Body of pancreas (tissue), 4 donors: Measurements from ENCODE around the gene PRDM15. TPM values are rescaled to one million over a fixed set of nuclear protein-coding genes. Genes with fewer than 3 reads are reported as not detected.
A peak's percentile ranks its signal among the peaks of the same experiment; 100 is the strongest.

Source experiments
- ATAC-seq: fragments of 150-250 bp; one replicate; pipeline ENCODE4 v1.9.1; 2016
- DNase-seq, 4 donors: peaks; one replicate each; pipeline ENCODE4 v3.0.0-alpha.2; 2019
- H3K27ac ChIP-seq, 4 donors: fragments of 200-600 bp; sonication (generic); 1 replicate in 3 of 4; 2 replicates in 1 of 4; pipeline versions ENCODE4 v1.5.1 to v1.6.1; 2016 to 2019; ENCODE audit warnings: mild to moderate bottlenecking in 1 of 4, mixed read lengths in 1 of 4, moderate library complexity in 1 of 4
- H3K27me3 ChIP-seq, 2 donors: fragments of 200-600 bp; sonication (generic); one replicate each; pipeline ENCODE4 v1.6.0; 2016; ENCODE audit warnings: mild to moderate bottlenecking in 1 of 2
- H3K36me3 ChIP-seq, 2 donors: fragments of 200-600 bp; sonication (generic); replicated peaks in 1 of 2; 2 replicates each; pipeline ENCODE4 v1.5.1; 2016; ENCODE audit warnings: low read depth in 2 of 2; ENCODE audit not compliant: insufficient read depth in 1 of 2
- H3K4me1 ChIP-seq: fragments of 200-600 bp; sonication (generic); one replicate; pipeline ENCODE4 v1.6.0; 2016
- H3K4me3 ChIP-seq, 2 donors: fragments of 200-600 bp; sonication (generic); 1 replicate in 1 of 2; 2 replicates in 1 of 2; pipeline ENCODE4 v1.5.1; 2016 to 2019
- H3K9me3 ChIP-seq, 3 donors: fragments of 200-600 bp; sonication (generic); 1 replicate in 2 of 3; 2 replicates in 1 of 3; pipeline ENCODE4 v1.5.1; 2016
- CTCF ChIP-seq, 7 experiments: fragments of 450-650 bp in 4 of 7; fragments of 200-600 bp in 3 of 7; sonication (generic) in 3 of 7; IDR thresholded peaks; one replicate each; pipeline ENCODE4 v1.5.1; 2016 to 2019; ENCODE audit warnings: antibody characterized with exemption in 7 of 7
- POLR2A ChIP-seq, 3 donors: fragments of 450-650 bp; IDR thresholded peaks; one replicate each; pipeline ENCODE4 v1.6.1; 2016; ENCODE audit warnings: antibody characterized with exemption in 3 of 3, mild to moderate bottlenecking in 2 of 3
- WGBS, 2 donors: methylation state at CpG; one replicate each; pipeline ENCODE4 v1.1.5; 2017; 5-methylcytosine and 5-hydroxymethylcytosine counted together
- intact Hi-C: fragments of 100-400 bp; cut with DNase I; formaldehyde crosslinking; loops from one replicate; pipeline ENCODE4 v1.15.1; 2023
- total RNA-seq, 2 donors: library from RNA; depleted of rRNA; stranded (reverse); fragments of >200 nt; gene quantifications; one replicate each; pipeline ENCODE4 v1.1.0, GENCODE V29; 2016

PRDM15 gene
- total RNA-seq, 2 donors from 2014 or later, result 3.1 to 6.9 TPM

- 82 to 94% methylated on average over 1 to 2 of the region's 2 CpGs for WGBS, 2 donors
- Histone ChIP-seq H3K4me3 (no peak overlapping the region), H3K9me3 (no peaks in the 10 kb centered on the region), H3K4me1 (no peaks in the 10 kb centered on the region), H3K27ac (no peak overlapping the region), H3K36me3 (no peaks in the 10 kb centered on the region), H3K27me3 (no peaks in the 10 kb centered on the region)
- ATAC-seq (no peak), DNase-seq (no peak)
- intact Hi-C loops, result no loop called here
- TF ChIP-seq CTCF (IDR thresholded peaks at IDR 0.05), result no peak
- no peak for TF ChIP-seq POLR2A (IDR thresholded peaks at IDR 0.05)
Measured at GRCh38 chr21:41843584-41843983, 35.6 kb downstream of the PRDM15 start.

GRCh38 chr21:41840880-41841279 lies 38.3 kb downstream of the PRDM15 start:
- no peak for TF ChIP-seq POLR2A (IDR thresholded peaks at IDR 0.05)
- no peak for TF ChIP-seq CTCF (IDR thresholded peaks at IDR 0.05)
- Histone ChIP-seq H3K4me3 (no peak overlapping the region), H3K27me3 (no peaks in the 10 kb centered on the region), H3K4me1 (no peaks in the 10 kb centered on the region), H3K36me3 (no peaks in the 10 kb centered on the region), H3K9me3 (no peaks in the 10 kb centered on the region), H3K27ac (no peak overlapping the region)
- 97 to 100% methylated on average over 1 of the region's 1 CpG for WGBS, 2 donors
- DNase-seq (no peak), ATAC-seq (no peak)
- intact Hi-C loops, result no loop called here

GRCh38 chr21:41839387-41840000 lies 39.6 kb downstream of the PRDM15 start:
- no peak for TF ChIP-seq CTCF (IDR thresholded peaks at IDR 0.05)
- TF ChIP-seq POLR2A (IDR thresholded peaks at IDR 0.05), result no peak
- WGBS, 2 donors, result 92 to 95% methylated on average over 21 of the region's 21 CpGs
- no peak overlapping the region for H3K4me3 ChIP-seq
- H3K4me1 ChIP-seq, result no peaks in the 10 kb centered on the region
- H3K27ac ChIP-seq, result no peak overlapping the region
- H3K27me3 ChIP-seq, result no peaks in the 10 kb centered on the region
- H3K36me3 ChIP-seq, result no peaks in the 10 kb centered on the region
- no peaks in the 10 kb centered on the region for H3K9me3 ChIP-seq
- intact Hi-C loops, result no loop called here
- no peak for ATAC-seq
- DNase-seq, result peak in 1 of 4 donors; percentile 2

- Histone ChIP-seq H3K4me1 (no peaks in the 10 kb centered on the region), H3K36me3 (no peaks in the 10 kb centered on the region), H3K27me3 (no peaks in the 10 kb centered on the region), H3K4me3 (no peak overlapping the region), H3K27ac (no peak overlapping the region), H3K9me3 (no peaks in the 10 kb centered on the region)
- ATAC-seq (no peak), DNase-seq (no peak)
- WGBS, 2 donors, result 83 to 95% methylated on average over 5 to 7 of the region's 7 CpGs
- intact Hi-C loops, result no loop called here
- TF ChIP-seq CTCF (IDR thresholded peaks at IDR 0.05), result no peak
Measured at GRCh38 chr21:41837756-41838297, 41.3 kb downstream of the PRDM15 start.
